Fibroblast of the aortic adventitia (primary cell): ENCODE data around the gene NKX6-2. TPM values are rescaled to one million over a fixed set of nuclear protein-coding genes. Genes with fewer than 3 reads are reported as not detected.

Source experiments
- DNase-seq: peaks from one replicate; pipeline ENCODE4 v3.0.0-alpha.2; 2010; ENCODE audit warnings: low read depth
- H3K4me3 ChIP-seq: 2 replicates; pipeline ENCODE4 v1.5.1; 2011; ENCODE audit warnings: low read depth, mild to moderate bottlenecking, control low read depth, low read length, moderate library complexity
- CTCF ChIP-seq: IDR thresholded peaks from 2 replicates; pipeline ENCODE4 v1.5.1; 2011; ENCODE audit warnings: mild to moderate bottlenecking, low read length, control low read depth, inconsistent platforms; ENCODE audit not compliant: insufficient read depth
- total RNA-seq: library from RNA; depleted of rRNA; stranded (reverse); fragments of >200 nt; gene quantifications from 2 replicates; pipeline ENCODE4 v1.2.3, GENCODE V29; 2012; ENCODE audit warnings: low replicate concordance

NKX6-2 gene
- not detected in 2 replicates for total RNA-seq

- TF ChIP-seq CTCF, result no peak
- no peak within 1 kb of the TSS for H3K4me3 ChIP-seq
- no peak for DNase-seq
Measured at GRCh38 chr10:132785723-132786475, at the start of gene NKX6-2. NKX6-2 (minus strand) TSS chr10:132786147; CDS start chr10:132785948, 199 bp downstream.

- no peak overlapping the region for H3K4me3 ChIP-seq
- no peak for TF ChIP-seq CTCF
- no peak for DNase-seq
Measured at GRCh38 chr10:132834891-132835847, 49.2 kb upstream of the NKX6-2 start.

- no peak overlapping the region for H3K4me3 ChIP-seq
- TF ChIP-seq CTCF, result no peak
- no peak for DNase-seq
Measured at GRCh38 chr10:132834311-132834761, 48.4 kb upstream of the NKX6-2 start.

GRCh38 chr10:132833421-132834111 is 47.6 kb upstream of the NKX6-2 start:
- H3K4me3 ChIP-seq, result no peak overlapping the region
- no peak for DNase-seq
- TF ChIP-seq CTCF, result no peak

- no peak for TF ChIP-seq CTCF
- no peak for DNase-seq
- no peak overlapping the region for H3K4me3 ChIP-seq
Measured at GRCh38 chr10:132832186-132832969, 46.4 kb upstream of the NKX6-2 start.

- no peak for TF ChIP-seq CTCF
- DNase-seq, result no peak
Measured at GRCh38 chr10:132829403-132829802, 43.5 kb upstream of the NKX6-2 start.

More at GRCh38 chr10:132829403-132829802, 43.5 kb upstream of the NKX6-2 start:
- no peak overlapping the region for H3K4me3 ChIP-seq
